WERI-Rb-1 (cell line): ENCODE measurements around the gene UGT2B10.

Experiments
- DNase-seq: peaks from one replicate; pipeline ENCODE4 v3.0.0-alpha.2; 2020
- H3K27ac ChIP-seq: fragments of 250-450 bp; sonication (Bioruptor Pico); 2 replicates; pipeline ENCODE4 v1.5.1; 2020; ENCODE audit warnings: mild to moderate bottlenecking, moderate library complexity
- H3K27me3 ChIP-seq: fragments of 250-450 bp; sonication (Bioruptor Pico); 2 replicates; pipeline ENCODE4 v1.5.1; 2021; ENCODE audit warnings: mild to moderate bottlenecking, low read depth, moderate library complexity; ENCODE audit not compliant: insufficient read depth, severe bottlenecking
- H3K36me3 ChIP-seq: fragments of 250-450 bp; sonication (Bioruptor Pico); 2 replicates; pipeline ENCODE4 v1.5.1; 2020; ENCODE audit warnings: mild to moderate bottlenecking, moderate library complexity
- H3K4me3 ChIP-seq: 2 replicates; pipeline ENCODE4 v1.5.1; 2011; ENCODE audit warnings: low read depth, mild to moderate bottlenecking, control low read depth, low read length
- H3K9me3 ChIP-seq: fragments of 250-450 bp; sonication (Bioruptor Pico); 2 replicates; pipeline ENCODE4 v1.5.1; 2021; ENCODE audit warnings: mild to moderate bottlenecking, moderate library complexity; ENCODE audit not compliant: severe bottlenecking
- CTCF ChIP-seq: IDR thresholded peaks from 2 replicates; pipeline ENCODE4 v1.5.1; 2011; ENCODE audit warnings: low read depth, mild to moderate bottlenecking, control low read depth, inconsistent platforms, low read length

Gene UGT2B10

GRCh38 chr4:68865760-68866159 lies 50.0 kb downstream of the UGT2B10 start:
- no peak for TF ChIP-seq CTCF
- no peak for DNase-seq

GRCh38 chr4:68869274-68869773 lies 53.5 kb downstream of the UGT2B10 start:
- Histone ChIP-seq H3K4me3 (no peak overlapping the region), H3K27ac (no peak overlapping the region), H3K36me3 (no peaks in the 10 kb centered on the region), H3K27me3 (no peaks in the 10 kb centered on the region), H3K9me3 (no peaks in the 10 kb centered on the region)
- TF ChIP-seq CTCF, result no peak
- DNase-seq, result no peak

More at GRCh38 chr4:68865760-68866159, 50.0 kb downstream of the UGT2B10 start:
- Histone ChIP-seq H3K36me3 (no peaks in the 10 kb centered on the region), H3K4me3 (no peak overlapping the region), H3K9me3 (no peaks in the 10 kb centered on the region), H3K27me3 (no peaks in the 10 kb centered on the region), H3K27ac (no peak overlapping the region)

- DNase-seq, result no peak
- Histone ChIP-seq H3K9me3 (no peaks in the 10 kb centered on the region), H3K4me3 (no peak overlapping the region), H3K27me3 (no peaks in the 10 kb centered on the region), H3K36me3 (no peaks in the 10 kb centered on the region), H3K27ac (no peak overlapping the region)
- no peak for TF ChIP-seq CTCF
Observed at GRCh38 chr4:68871809-68872642, 56.2 kb downstream of the UGT2B10 start.

- no peak for TF ChIP-seq CTCF
- Histone ChIP-seq H3K27ac (no peak overlapping the region), H3K4me3 (no peak overlapping the region), H3K9me3 (no peaks in the 10 kb centered on the region), H3K36me3 (no peaks in the 10 kb centered on the region), H3K27me3 (no peaks in the 10 kb centered on the region)
- no peak for DNase-seq
Observed at GRCh38 chr4:68872643-68873502, 57.1 kb downstream of the UGT2B10 start.

GRCh38 chr4:68874507-68874906 lies 58.7 kb downstream of the UGT2B10 start:
- Histone ChIP-seq H3K4me3 (no peak overlapping the region), H3K27me3 (no peaks in the 10 kb centered on the region), H3K27ac (no peak overlapping the region), H3K9me3 (no peaks in the 10 kb centered on the region), H3K36me3 (no peaks in the 10 kb centered on the region)
- no peak for DNase-seq
- TF ChIP-seq CTCF, result no peak
